Mammary epithelial cell (primary cell): ENCODE data around the gene MBNL2.

Experiments
- EZH2 ChIP-seq: IDR thresholded peaks from 2 replicates; pipeline ENCODE4 v1.6.1; 2012; ENCODE audit warnings: low read length, inconsistent platforms, borderline replicate concordance
- TF ChIP-seq, protein P1 (sequence below), 2 donors: IDR thresholded peaks in 1 of 2; conservative IDR thresholded peaks in 1 of 2; 2 replicates each; pipeline ENCODE4 v1.5.1; 2011 to 2012; ENCODE audit warnings: inconsistent platforms in 2 of 2, low read length in 2 of 2, mild to moderate bottlenecking in 2 of 2, control low read depth in 1 of 2, low read depth in 1 of 2; ENCODE audit not compliant: insufficient read depth in 1 of 2; ENCODE audit errors: extremely low read depth in 1 of 2

GRCh38 chr13:97376981-97377380 is 154.8 kb downstream of the MBNL2 start:
- TF ChIP-seq, protein P1, sequence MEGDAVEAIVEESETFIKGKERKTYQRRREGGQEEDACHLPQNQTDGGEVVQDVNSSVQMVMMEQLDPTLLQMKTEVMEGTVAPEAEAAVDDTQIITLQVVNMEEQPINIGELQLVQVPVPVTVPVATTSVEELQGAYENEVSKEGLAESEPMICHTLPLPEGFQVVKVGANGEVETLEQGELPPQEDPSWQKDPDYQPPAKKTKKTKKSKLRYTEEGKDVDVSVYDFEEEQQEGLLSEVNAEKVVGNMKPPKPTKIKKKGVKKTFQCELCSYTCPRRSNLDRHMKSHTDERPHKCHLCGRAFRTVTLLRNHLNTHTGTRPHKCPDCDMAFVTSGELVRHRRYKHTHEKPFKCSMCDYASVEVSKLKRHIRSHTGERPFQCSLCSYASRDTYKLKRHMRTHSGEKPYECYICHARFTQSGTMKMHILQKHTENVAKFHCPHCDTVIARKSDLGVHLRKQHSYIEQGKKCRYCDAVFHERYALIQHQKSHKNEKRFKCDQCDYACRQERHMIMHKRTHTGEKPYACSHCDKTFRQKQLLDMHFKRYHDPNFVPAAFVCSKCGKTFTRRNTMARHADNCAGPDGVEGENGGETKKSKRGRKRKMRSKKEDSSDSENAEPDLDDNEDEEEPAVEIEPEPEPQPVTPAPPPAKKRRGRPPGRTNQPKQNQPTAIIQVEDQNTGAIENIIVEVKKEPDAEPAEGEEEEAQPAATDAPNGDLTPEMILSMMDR (conservative IDR thresholded peaks at IDR 0.05 in 1 of 2, IDR thresholded peaks at IDR 0.05 in 1 of 2; ENCODE audit: extremely low read depth in 1 of 2, insufficient read depth in 1 of 2, low read depth in 1 of 2, low read length in 2 of 2), result no peak
- no peak for TF ChIP-seq EZH2
